GM12892 (cell line): ENCODE measurements around the gene E2F1.

Source experiments
- POLR2A ChIP-seq: IDR thresholded peaks from 2 replicates; pipeline ENCODE4 v1.6.1; 2011; ENCODE audit warnings: low read depth, low read length, control low read depth
- POLR2AphosphoS5 ChIP-seq: IDR thresholded peaks from 2 replicates; pipeline ENCODE4 v1.6.1; 2011; ENCODE audit warnings: low read depth, low read length, control low read depth
- TAF1 ChIP-seq: IDR thresholded peaks from 2 replicates; pipeline ENCODE4 v1.6.1; 2011; ENCODE audit warnings: low read depth, mild to moderate bottlenecking, control low read depth, low read length, borderline replicate concordance

- TF ChIP-seq POLR2AphosphoS5 (no peak), POLR2A (no peak), TAF1 (no peak)
Measured at GRCh38 chr20:33721391-33722140, 35.4 kb upstream of the E2F1 start.
